ENCODE measurements around the gene PIR.
A peak's percentile ranks its signal among the peaks of the same experiment; 100 is the strongest.

The PIR gene

DNA sequence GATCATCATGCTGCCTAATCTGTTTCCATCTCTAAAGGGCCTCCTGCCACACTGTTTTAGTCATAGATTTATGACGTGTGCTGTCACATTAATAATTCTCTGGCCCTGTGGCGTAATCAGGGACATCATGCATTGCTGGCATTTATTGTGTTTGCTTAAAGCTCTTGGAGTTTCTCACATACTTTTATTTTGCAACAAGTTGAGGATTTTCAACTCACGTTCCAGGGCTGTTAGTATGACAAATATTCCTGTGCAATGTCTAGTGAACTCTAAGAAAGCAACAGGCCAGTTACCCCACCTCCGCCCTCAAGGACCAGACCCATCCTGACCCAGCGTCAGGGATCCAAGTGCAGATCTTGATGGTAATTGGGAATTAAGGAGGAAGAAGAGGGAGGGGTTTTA lies 150.1 kb downstream of the PIR start:
- no peak for DNase-seq

DNA sequence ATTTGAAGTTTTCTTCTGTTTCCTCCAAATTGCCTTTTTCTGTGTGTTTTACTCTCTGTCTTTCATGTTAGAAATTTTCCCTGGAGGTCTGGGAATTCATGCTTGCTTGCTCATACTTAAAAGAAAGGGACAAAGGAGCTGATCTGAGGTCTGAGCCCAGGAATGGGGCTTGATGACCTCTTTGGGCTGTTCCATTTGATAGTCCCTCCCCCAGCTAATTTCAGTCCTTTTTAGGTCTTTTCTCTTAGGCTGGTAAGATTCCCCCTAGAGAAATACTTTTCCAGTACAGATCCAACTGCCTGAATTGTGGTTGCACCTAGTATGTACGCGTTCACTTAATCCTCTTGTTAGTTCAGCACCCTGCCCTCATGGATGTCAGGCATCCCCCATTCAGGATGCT lies 152.3 kb downstream of the PIR start:
- DNase-seq: no peak

DNA sequence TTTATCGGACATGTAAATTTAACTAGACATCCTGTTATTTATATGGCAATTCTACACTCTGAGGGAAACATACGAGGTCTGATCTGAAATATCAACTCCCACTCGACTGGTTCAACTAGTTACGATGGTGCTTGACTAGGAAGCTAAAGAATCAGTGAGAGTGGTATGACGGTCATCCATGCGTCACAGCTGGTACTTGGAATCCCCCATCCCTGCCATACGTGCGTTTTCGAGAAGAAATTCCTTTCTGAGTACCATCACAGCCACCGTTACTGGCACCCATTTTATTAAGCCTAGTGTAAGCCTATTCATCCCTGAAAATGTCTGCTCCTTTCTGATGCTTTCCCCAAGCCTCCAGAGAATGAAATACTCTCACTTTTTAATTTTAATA lies 157.1 kb downstream of the PIR start:
- DNase-seq: peak; percentile 68

- DNase-seq: peak; percentile 90
These were observed 157.8 kb downstream of the PIR start, which contains the start of gene PIGA for GRCh38 chrX:15335135-15336022. PIGA (minus strand) TSS chrX:15335523; CDS start chrX:15331930, 3,593 bp downstream.
